K562 (cell line): ENCODE data around the gene CCDC186.

Source experiments
- CREBBP ChIP-seq: IDR thresholded peaks from one replicate; pipeline ENCODE4 v1.6.1; 2012; ENCODE audit warnings: low read depth, mild to moderate bottlenecking, control low read depth, inconsistent platforms, low read length
- KHSRP ChIP-seq: fragments of 450-650 bp; IDR thresholded peaks from 2 replicates; pipeline ENCODE4 v1.6.1; 2017
- MAFK ChIP-seq: IDR thresholded peaks from 2 replicates; pipeline ENCODE4 v1.6.1; 2011; ENCODE audit warnings: low read length, improper control_type of control experiment
- MCM3 ChIP-seq: fragments of 450-650 bp; IDR thresholded peaks from 2 replicates; pipeline ENCODE4 v1.6.1; 2016
- RHOXF2B ChIP-seq: fragments of 250-450 bp; sonication (Bioruptor Pico); conservative IDR thresholded peaks from 2 replicates; pipeline ENCODE4 v1.5.1; 2021
- SAFB2 ChIP-seq: fragments of 200-400 bp; formaldehyde crosslinking; IDR thresholded peaks from 2 replicates; pipeline ENCODE4 v1.6.1; 2018; ENCODE audit warnings: borderline replicate concordance, low read length, low read depth, moderate library complexity; ENCODE audit not compliant: severe bottlenecking
- SIX5 ChIP-seq, 2 experiments: IDR thresholded peaks; 2 replicates each; pipeline ENCODE4 v1.6.1; 2011; ENCODE audit warnings: low read length in 2 of 2, borderline replicate concordance in 1 of 2, low read depth in 1 of 2, mild to moderate bottlenecking in 1 of 2, moderate library complexity in 1 of 2; ENCODE audit not compliant: insufficient read depth in 1 of 2
- ZNF133 ChIP-seq: fragments of 250-450 bp; sonication (Bioruptor Pico); IDR thresholded peaks from 2 replicates; pipeline ENCODE4 v1.4.0; 2020; ENCODE audit warnings: mild to moderate bottlenecking

GRCh38 chr10:114103284-114103683 lies 70.7 kb downstream of the CCDC186 start:
- TF ChIP-seq MAFK (no peak), SIX5 (IDR thresholded peaks at IDR 0.05; ENCODE audit: borderline replicate concordance in 1 of 2, insufficient read depth in 1 of 2, low read depth in 1 of 2, low read length in 2 of 2) (no peak), SAFB2 (no peak), ZNF133 (CRISPR knock-in tag) (no peak), MCM3 (no peak), CREBBP (no peak), KHSRP (no peak), RHOXF2B (CRISPR knock-in tag) (no peak)
